Smooth muscle cell (in vitro differentiated cells): Measurements from ENCODE around the gene SLC25A51. TPM values are rescaled to one million over a fixed set of nuclear protein-coding genes. Genes with fewer than 3 reads are reported as not detected.
A peak's percentile ranks its signal among the peaks of the same experiment; 100 is the strongest.

Source experiments
- DNase-seq: peaks from one replicate; lab custom pipeline; 2025; ENCODE audit not compliant: unreplicated experiment; lab: John Stamatoyannopoulos, UW
- H2AFZ ChIP-seq: fragments of 200-600 bp; sonication (generic); 2 replicates; pipeline ENCODE4 v1.6.0; 2016; ENCODE audit warnings: antibody characterized with exemption, low read depth, mild to moderate bottlenecking
- H3F3A ChIP-seq: fragments of 200-600 bp; sonication (generic); 2 replicates; pipeline ENCODE4 v1.6.0; 2017; ENCODE audit warnings: antibody characterized with exemption, low read depth
- H3K27ac ChIP-seq: fragments of 200-600 bp; sonication (generic); 2 replicates; pipeline ENCODE4 v1.5.1; 2016; ENCODE audit warnings: low read depth, mild to moderate bottlenecking
- H3K27me3 ChIP-seq: fragments of 200-600 bp; sonication (generic); 2 replicates; pipeline ENCODE4 v1.6.1; 2016; ENCODE audit warnings: low read depth, mild to moderate bottlenecking
- H3K36me3 ChIP-seq: fragments of 200-600 bp; sonication (generic); 2 replicates; pipeline ENCODE4 v1.5.1; 2016; ENCODE audit warnings: low read depth
- H3K4me1 ChIP-seq: fragments of 200-600 bp; sonication (generic); 2 replicates; pipeline ENCODE4 v1.5.1; 2016; ENCODE audit warnings: low read depth
- H3K4me2 ChIP-seq: fragments of 200-600 bp; sonication (generic); 2 replicates; pipeline ENCODE4 v1.6.0; 2016; ENCODE audit warnings: mild to moderate bottlenecking
- H3K4me3 ChIP-seq: fragments of 200-600 bp; sonication (generic); 2 replicates; pipeline ENCODE4 v1.5.1; 2016; ENCODE audit warnings: mild to moderate bottlenecking
- H3K79me2 ChIP-seq: fragments of 200-600 bp; sonication (generic); 2 replicates; pipeline ENCODE4 v1.6.0; 2016; ENCODE audit warnings: low read depth, mild to moderate bottlenecking
- H3K9ac ChIP-seq: fragments of 200-600 bp; sonication (generic); 2 replicates; pipeline ENCODE4 v1.6.0; 2016; ENCODE audit warnings: low read depth
- H3K9me3 ChIP-seq: fragments of 200-600 bp; sonication (generic); replicated peaks from 2 replicates; pipeline ENCODE4 v1.5.1; 2016; ENCODE audit warnings: low read depth
- H4K20me1 ChIP-seq: fragments of 200-600 bp; sonication (generic); 2 replicates; pipeline ENCODE4 v1.6.0; 2016; ENCODE audit warnings: low read depth
- WGBS: methylation state at CpG from one replicate; pipeline ENCODE4 v1.1.7; 2016; ENCODE audit warnings: low lambda C conversion rate; 5-methylcytosine and 5-hydroxymethylcytosine counted together
- polyA plus RNA-seq: library from polyadenylated mRNA; unstranded; fragments of >200 nt; fragmentation: Nextera tagmentation; extraction: Ambion mirVana; gene quantifications from 2 replicates; pipeline ENCODE4 v1.2.1, GENCODE V29; 2016
- small RNA-seq: library from RNA; depleted of rRNA; stranded (forward); fragments of <200 nt; gene quantifications from one replicate; pipeline ENCODE3, GENCODE V24; 2014
- total RNA-seq: library from RNA; depleted of rRNA; stranded (reverse); fragments of >200 nt; gene quantifications from 2 replicates; pipeline ENCODE4 v1.2.3, GENCODE V29; 2014
- TF ChIP-seq, protein P1 (sequence below): fragments of 200-600 bp; sonication (generic); IDR thresholded peaks from 2 replicates; pipeline ENCODE4 v1.5.1; 2017; ENCODE audit warnings: borderline replicate concordance, mild to moderate bottlenecking, antibody characterized with exemption; ENCODE audit not compliant: insufficient read depth, poor library complexity, severe bottlenecking

Gene SLC25A51
- total and polyA plus RNA-seq, 2 experiments from 2014 or later = 6.5 to 32.0 TPM

DNA sequence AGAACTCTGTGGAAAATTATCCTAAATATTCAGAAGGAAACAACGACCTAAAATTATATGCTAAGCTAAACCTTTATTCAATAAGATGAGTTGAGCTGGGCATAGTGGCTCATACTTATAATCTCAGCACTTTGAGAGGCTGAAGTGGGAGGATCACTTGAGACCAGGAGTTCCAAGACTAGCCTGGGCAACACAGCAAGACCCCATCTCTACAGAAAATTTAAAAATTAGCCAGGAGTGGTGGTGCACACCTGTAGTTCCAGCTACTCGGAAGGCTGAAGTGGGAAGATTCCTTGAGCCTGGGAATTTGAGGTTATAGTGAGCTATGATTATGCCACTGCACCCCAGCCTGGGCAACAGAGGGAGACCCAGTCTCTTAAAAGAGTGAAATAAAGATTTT, 51.7 kb downstream of the SLC25A51 start:
- no peaks in the 10 kb centered on the region for H3K4me1 ChIP-seq
- H4K20me1 ChIP-seq = peaks cover 16% of the 10 kb centered on the region
- WGBS = 97% methylated on average over 2 of the region's 2 CpGs

DNA sequence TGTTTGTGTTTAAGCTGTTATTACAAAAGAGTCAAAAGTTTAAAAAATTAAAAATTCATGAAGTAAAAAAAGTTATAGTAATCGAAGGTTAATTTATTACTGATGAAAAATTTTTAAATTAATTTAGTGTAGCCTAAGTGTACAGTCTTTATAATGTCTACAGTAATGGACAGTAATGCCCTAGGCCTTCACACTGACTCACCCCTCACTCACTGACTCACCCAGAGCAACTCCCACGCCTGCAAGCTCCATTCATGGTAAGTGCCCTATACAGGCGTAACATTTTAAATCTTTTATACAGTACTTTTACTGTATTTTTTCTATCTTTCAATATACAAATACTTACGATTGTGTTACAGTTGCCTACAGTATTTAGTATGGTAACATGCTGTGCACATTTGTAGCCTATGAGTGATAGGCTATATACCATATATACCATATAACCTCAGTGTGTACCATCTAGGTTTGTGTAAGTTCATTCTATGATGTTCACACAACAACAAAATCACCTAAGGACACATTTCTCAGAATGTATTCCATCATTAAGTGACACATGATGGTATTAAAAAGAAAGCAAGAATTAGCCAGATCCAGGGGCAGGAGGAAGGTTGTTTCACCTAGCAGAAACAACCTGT, 63.2 kb downstream of the SLC25A51 start:
- peak overlapping the region; percentile 75 for H3K27ac ChIP-seq
- peaks cover 23% of the 10 kb centered on the region for H4K20me1 ChIP-seq
- peaks cover 3% of the 10 kb centered on the region for H3K36me3 ChIP-seq
- H3F3A ChIP-seq = peaks cover 9% of the 10 kb centered on the region
- peak overlapping the region; percentile 20 for H3K9ac ChIP-seq
- no peak overlapping the region for H2AFZ ChIP-seq
- H3K79me2 ChIP-seq = peaks cover 28% of the 10 kb centered on the region
- 43% methylated on average over 4 of the region's 4 CpGs for WGBS
- no peak overlapping the region for H3K4me3 ChIP-seq
- TF ChIP-seq, protein P1, sequence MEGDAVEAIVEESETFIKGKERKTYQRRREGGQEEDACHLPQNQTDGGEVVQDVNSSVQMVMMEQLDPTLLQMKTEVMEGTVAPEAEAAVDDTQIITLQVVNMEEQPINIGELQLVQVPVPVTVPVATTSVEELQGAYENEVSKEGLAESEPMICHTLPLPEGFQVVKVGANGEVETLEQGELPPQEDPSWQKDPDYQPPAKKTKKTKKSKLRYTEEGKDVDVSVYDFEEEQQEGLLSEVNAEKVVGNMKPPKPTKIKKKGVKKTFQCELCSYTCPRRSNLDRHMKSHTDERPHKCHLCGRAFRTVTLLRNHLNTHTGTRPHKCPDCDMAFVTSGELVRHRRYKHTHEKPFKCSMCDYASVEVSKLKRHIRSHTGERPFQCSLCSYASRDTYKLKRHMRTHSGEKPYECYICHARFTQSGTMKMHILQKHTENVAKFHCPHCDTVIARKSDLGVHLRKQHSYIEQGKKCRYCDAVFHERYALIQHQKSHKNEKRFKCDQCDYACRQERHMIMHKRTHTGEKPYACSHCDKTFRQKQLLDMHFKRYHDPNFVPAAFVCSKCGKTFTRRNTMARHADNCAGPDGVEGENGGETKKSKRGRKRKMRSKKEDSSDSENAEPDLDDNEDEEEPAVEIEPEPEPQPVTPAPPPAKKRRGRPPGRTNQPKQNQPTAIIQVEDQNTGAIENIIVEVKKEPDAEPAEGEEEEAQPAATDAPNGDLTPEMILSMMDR = no peak
- no peaks in the 10 kb centered on the region for H3K9me3 ChIP-seq
- DNase-seq = no peak
- no peaks in the 10 kb centered on the region for H3K27me3 ChIP-seq
- H3K4me2 ChIP-seq = peak overlapping the region; percentile 38
- peaks cover 6% of the 10 kb centered on the region for H3K4me1 ChIP-seq

More for the DNA sequence above, 51.7 kb downstream of the SLC25A51 start:
- Histone ChIP-seq H3K27me3 (no peaks in the 10 kb centered on the region), H3K27ac (no peak overlapping the region), H3K36me3 (peaks cover 10% of the 10 kb centered on the region), H3K79me2 (no peaks in the 10 kb centered on the region), H3K4me3 (no peak overlapping the region), H3K9me3 (no peaks in the 10 kb centered on the region), H3K9ac (no peak overlapping the region), H3F3A (no peaks in the 10 kb centered on the region), H2AFZ (no peak overlapping the region), H3K4me2 (no peak overlapping the region)
- no peak for DNase-seq
- TF ChIP-seq, protein P1 = no peak

DNA sequence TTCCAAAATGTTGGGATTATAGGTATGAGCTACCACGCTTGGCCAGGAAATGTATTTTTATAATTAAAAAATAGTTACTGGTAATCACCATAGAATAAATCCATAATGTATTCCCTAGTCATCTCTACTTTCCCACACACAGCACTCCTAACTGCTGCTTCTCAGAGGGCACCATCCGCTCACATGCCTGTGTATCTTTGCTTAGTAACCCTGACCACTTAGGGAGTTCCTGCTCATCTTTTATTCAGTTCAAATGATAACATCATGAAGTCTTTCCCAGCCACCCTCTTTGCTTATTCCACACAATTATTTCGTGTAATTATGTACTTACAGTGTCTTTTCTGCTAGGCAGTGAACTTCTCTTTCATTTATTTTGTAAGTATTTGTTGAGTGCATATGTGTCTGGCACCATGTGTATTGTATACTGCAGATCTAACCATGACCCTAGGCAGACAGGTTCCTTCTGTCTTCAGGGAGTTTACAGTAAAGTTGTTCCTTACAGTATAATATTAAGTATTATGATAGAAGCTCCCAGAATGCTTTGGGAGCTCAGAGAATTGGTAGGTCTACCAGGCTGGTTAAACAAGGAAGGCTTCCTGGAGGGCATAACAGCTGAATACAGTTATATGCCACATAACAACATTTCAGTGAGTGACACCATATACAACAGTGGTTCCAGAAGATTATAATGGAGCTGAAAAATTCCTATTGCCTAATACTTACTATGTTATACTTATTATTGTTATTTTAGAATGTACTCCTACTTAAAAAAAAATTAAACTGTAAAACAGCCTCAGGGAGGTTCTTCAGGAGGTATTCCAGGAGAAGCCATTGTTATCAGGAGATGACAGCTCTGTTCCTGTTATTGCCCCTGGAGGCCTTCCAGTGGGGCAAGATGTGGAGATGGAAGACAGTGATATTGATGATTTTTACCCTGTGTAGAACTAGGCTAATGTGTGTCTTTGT, 64.1 kb downstream of the SLC25A51 start:
- peaks cover 23% of the 10 kb centered on the region for H4K20me1 ChIP-seq
- no peaks in the 10 kb centered on the region for H3K27me3 ChIP-seq
- H3K9ac ChIP-seq = no peak overlapping the region
- DNase-seq = no peak
- peaks cover 28% of the 10 kb centered on the region for H3K79me2 ChIP-seq
- no peak overlapping the region for H3K4me3 ChIP-seq
- no peaks in the 10 kb centered on the region for H3K9me3 ChIP-seq
- TF ChIP-seq, protein P1 = no peak
- peak overlapping the region; percentile 75 for H3K27ac ChIP-seq
- H3K36me3 ChIP-seq = peaks cover 3% of the 10 kb centered on the region
- WGBS = 91% methylated on average over 3 of the region's 3 CpGs
- H2AFZ ChIP-seq = no peak overlapping the region
- H3K4me1 ChIP-seq = peaks cover 6% of the 10 kb centered on the region
- peak overlapping the region; percentile 38 for H3K4me2 ChIP-seq
- H3F3A ChIP-seq = peaks cover 9% of the 10 kb centered on the region

Small RNA genes lying within 50 kb of the gene (small RNA-seq; reads per million reads assigned to genes)
- not detected for gene RNU7-124P

Other genes starting within 250 kb of the SLC25A51 start
- 1.2 and 2.7 TPM in 2 replicates for gene TRMT10B, start 150.3 kb downstream of the SLC25A51 start, total RNA-seq
- 6.4 and 8.1 TPM in 2 replicates for gene TRMT10B, start 150.3 kb downstream of the SLC25A51 start, polyA plus RNA-seq
- 21.6 and 22.9 TPM in 2 replicates for gene EXOSC3, start 119.1 kb downstream of the SLC25A51 start, total RNA-seq
- gene EXOSC3, start 119.1 kb downstream of the SLC25A51 start, polyA plus RNA-seq = 22.6 and 38.2 TPM in 2 replicates
- 70.8 and 77.0 TPM in 2 replicates for gene DCAF10, start 103.3 kb downstream of the SLC25A51 start, total RNA-seq
- gene DCAF10, start 103.3 kb downstream of the SLC25A51 start, polyA plus RNA-seq = 34.6 and 35.6 TPM in 2 replicates
- 14.3 and 16.4 TPM in 2 replicates for gene SHB, start 165.1 kb upstream of the SLC25A51 start, total RNA-seq
- 32.4 and 35.0 TPM in 2 replicates for gene SHB, start 165.1 kb upstream of the SLC25A51 start, polyA plus RNA-seq